Activated CD4-positive, alpha-beta T cell treated with anti-CD3 and anti-CD28 coated beads for 36 hours (primary cell): ENCODE data around the gene BTF3. TPM values are rescaled to one million over a fixed set of nuclear protein-coding genes. Genes with fewer than 3 reads are reported as not detected.

Experiments
- ATAC-seq: fragments of 200-7000 bp; cut with Tn5 transposase; one replicate; pipeline ENCODE4 v1.10.0; 2021; ENCODE audit warnings: mild to moderate bottlenecking, moderate library complexity
- CTCF ChIA-PET: fragments of 350-600 bp; sonication (Branson Sonifier 250); formaldehyde crosslinking; loops from one replicate; lab custom pipeline; 2021; ENCODE audit warnings: antibody characterized with exemption; lab: Charles Lee
- POLR2A ChIA-PET: fragments of 350-600 bp; sonication (Branson Sonifier 250); formaldehyde crosslinking; loops from one replicate; lab custom pipeline; 2021; ENCODE audit warnings: antibody characterized with exemption, inconsistent platforms; lab: Charles Lee
- DNase-seq: peaks from one replicate; pipeline ENCODE4 v3.0.0-alpha.2; 2020
- H3K27ac Mint-ChIP-seq: one replicate; pipeline ENCODE4 v1.8.0; 2021; ENCODE audit warnings: mixed read lengths
- H3K27me3 Mint-ChIP-seq: one replicate; pipeline ENCODE4 v1.8.0; 2021; ENCODE audit warnings: mixed read lengths
- H3K36me3 Mint-ChIP-seq: one replicate; pipeline ENCODE4 v1.8.0; 2021; ENCODE audit warnings: low read depth, mixed read lengths
- H3K4me1 Mint-ChIP-seq: one replicate; pipeline ENCODE4 v1.8.0; 2021; ENCODE audit warnings: mixed read lengths
- H3K4me3 Mint-ChIP-seq: one replicate; pipeline ENCODE4 v1.8.0; 2021; ENCODE audit warnings: mild to moderate bottlenecking, moderate library complexity, mixed read lengths
- H3K9me3 Mint-ChIP-seq: one replicate; pipeline ENCODE4 v1.8.0; 2021; ENCODE audit warnings: low read depth, mixed read lengths
- intact Hi-C, 2 experiments: fragments of 100-400 bp; cut with DNase I in 1 of 2; cut with micrococcal nuclease in 1 of 2; formaldehyde crosslinking; loops; one replicate each; pipeline versions ENCODE4 v1.14.2 to v1.15.1; 2022 to 2024; cut with DNase I, micrococcal nuclease
- total RNA-seq, 2 experiments: library from RNA; stranded (reverse); gene quantifications; one replicate each; pipeline ENCODE4 v1.2.3, GENCODE V29; 2021

BTF3 gene
- total RNA-seq, 2 experiments from 2014 or later = 1,030 to 1,213 TPM

- H3K27ac Mint-ChIP-seq = no peak overlapping the region
- H3K4me1 Mint-ChIP-seq = peaks cover 5% of the 10 kb centered on the region
- DNase-seq (peak; percentile 78), ATAC-seq (peak; percentile 100)
- no peak overlapping the region for H3K4me3 Mint-ChIP-seq
- H3K36me3 Mint-ChIP-seq = no peaks in the 10 kb centered on the region
- no peaks in the 10 kb centered on the region for H3K27me3 Mint-ChIP-seq
- intact Hi-C loops = loop anchor here (1.0 to 10.0 kb wide), 4 partner anchors 17 to 275 kb away; partner anchors contain the start of genes ANKRA2 (in 1 of the 2) and UTP15 (in 1 of the 2)
- ChIA-PET POLR2A (interaction anchor here (1.0 kb wide), 1 partner anchor 22 kb away, joined by 4 read pairs; no protein-coding TSS in a partner anchor), CTCF (interaction anchor here (0.7 to 9.7 kb wide), 13 partner anchors 8 to 71 kb away, joined by 3 to 77 read pairs (median 3); no protein-coding TSS in a partner anchor)
- H3K9me3 Mint-ChIP-seq = no peaks in the 10 kb centered on the region
Observed at GRCh38 chr5:73519531-73520283, 21.5 kb downstream of the BTF3 start.

- CTCF ChIA-PET = interaction anchor here (0.5 to 9.7 kb wide), 5 partner anchors 12 to 697 kb away, joined by 3 to 77 read pairs (median 4); no protein-coding TSS in a partner anchor
- intact Hi-C loops = loop anchor here in 1 of 2 experiments (10.0 kb wide), 1 partner anchor 272 kb away; no protein-coding TSS in a partner anchor
- no peak for ATAC-seq
- Mint-ChIP-seq H3K9me3 (no peaks in the 10 kb centered on the region), H3K27me3 (no peaks in the 10 kb centered on the region), H3K4me1 (peaks cover 5% of the 10 kb centered on the region), H3K4me3 (no peak overlapping the region), H3K27ac (no peak overlapping the region), H3K36me3 (no peaks in the 10 kb centered on the region)
- DNase-seq = no peak
- POLR2A ChIA-PET = no interaction called here
Observed at GRCh38 chr5:73522989-73523388, 24.7 kb downstream of the BTF3 start.

- H3K4me3 Mint-ChIP-seq = no peak overlapping the region
- H3K36me3 Mint-ChIP-seq = no peaks in the 10 kb centered on the region
- CTCF ChIA-PET = interaction anchor here (1.1 kb wide), 1 partner anchor 19 kb away, joined by 3 read pairs; no protein-coding TSS in a partner anchor
- no peaks in the 10 kb centered on the region for H3K27me3 Mint-ChIP-seq
- peaks cover 5% of the 10 kb centered on the region for H3K4me1 Mint-ChIP-seq
- no peak overlapping the region for H3K27ac Mint-ChIP-seq
- intact Hi-C loops = loop anchor here in 1 of 2 experiments (10.0 kb wide), 1 partner anchor 271 kb away; no protein-coding TSS in a partner anchor
- DNase-seq (no peak), ATAC-seq (no peak)
- H3K9me3 Mint-ChIP-seq = no peaks in the 10 kb centered on the region
- POLR2A ChIA-PET = no interaction called here
Observed at GRCh38 chr5:73523861-73524260, 25.6 kb downstream of the BTF3 start.

GRCh38 chr5:73525606-73526203, 27.5 kb downstream of the BTF3 start:
- DNase-seq (no peak), ATAC-seq (no peak)
- Mint-ChIP-seq H3K27ac (no peak overlapping the region), H3K4me3 (no peak overlapping the region), H3K27me3 (peaks cover 2% of the 10 kb centered on the region), H3K36me3 (no peaks in the 10 kb centered on the region), H3K4me1 (no peaks in the 10 kb centered on the region), H3K9me3 (no peaks in the 10 kb centered on the region)
- POLR2A ChIA-PET = no interaction called here
- intact Hi-C loops = loop anchor here in 1 of 2 experiments (10.0 kb wide), 1 partner anchor 269 kb away; no protein-coding TSS in a partner anchor
- CTCF ChIA-PET = interaction anchor here (0.9 to 4.0 kb wide), 3 partner anchors 11 to 38 kb away, joined by 3 to 25 read pairs (median 3); no protein-coding TSS in a partner anchor

GRCh38 chr5:73528248-73528647, 30.0 kb downstream of the BTF3 start:
- DNase-seq = no peak
- Mint-ChIP-seq H3K4me1 (no peaks in the 10 kb centered on the region), H3K36me3 (no peaks in the 10 kb centered on the region), H3K9me3 (no peaks in the 10 kb centered on the region), H3K27me3 (peaks cover 11% of the 10 kb centered on the region), H3K27ac (no peak overlapping the region), H3K4me3 (no peak overlapping the region)
- ChIA-PET CTCF (interaction anchor here (1.6 to 4.0 kb wide), 2 partner anchors 8 to 103 kb away, joined by 3 to 25 read pairs; no protein-coding TSS in a partner anchor), POLR2A (no interaction called here)
- intact Hi-C loops = loop anchor here in 1 of 2 experiments (10.0 kb wide), 1 partner anchor 267 kb away; no protein-coding TSS in a partner anchor
- ATAC-seq = no peak

GRCh38 chr5:73529081-73529480, 30.8 kb downstream of the BTF3 start:
- Mint-ChIP-seq H3K9me3 (no peaks in the 10 kb centered on the region), H3K36me3 (no peaks in the 10 kb centered on the region), H3K27ac (no peak overlapping the region), H3K4me1 (no peaks in the 10 kb centered on the region), H3K4me3 (no peak overlapping the region), H3K27me3 (peaks cover 15% of the 10 kb centered on the region)
- POLR2A ChIA-PET = no interaction called here
- intact Hi-C loops = loop anchor here in 1 of 2 experiments (10.0 kb wide), 1 partner anchor 266 kb away; no protein-coding TSS in a partner anchor
- no peak for DNase-seq
- ATAC-seq = no peak
- CTCF ChIA-PET = interaction anchor here (1.6 to 4.0 kb wide), 2 partner anchors 7 to 104 kb away, joined by 3 to 25 read pairs; no protein-coding TSS in a partner anchor

- no peak for DNase-seq
- intact Hi-C loops = loop anchor here in 1 of 2 experiments (10.0 kb wide), 1 partner anchor 447 kb away; no protein-coding TSS in a partner anchor
- Mint-ChIP-seq H3K4me1 (no peaks in the 10 kb centered on the region), H3K27me3 (peaks cover 16% of the 10 kb centered on the region), H3K36me3 (no peaks in the 10 kb centered on the region), H3K9me3 (no peaks in the 10 kb centered on the region), H3K27ac (no peak overlapping the region), H3K4me3 (no peak overlapping the region)
- POLR2A ChIA-PET = no interaction called here
- no peak for ATAC-seq
- CTCF ChIA-PET = interaction anchor here (0.8 to 2.0 kb wide), 6 partner anchors 11 to 1083 kb away, joined by 3 to 9 read pairs (median 4); partner anchors contain the start of gene BTF3
Observed at GRCh38 chr5:73531356-73531755, 33.1 kb downstream of the BTF3 start.

- intact Hi-C loops = loop anchor here in 1 of 2 experiments (10.0 kb wide), 1 partner anchor 447 kb away; no protein-coding TSS in a partner anchor
Observed at GRCh38 chr5:73532195-73532594, 34.0 kb downstream of the BTF3 start.

GRCh38 chr5:73534011-73534644, 35.9 kb downstream of the BTF3 start:
- Mint-ChIP-seq H3K4me3 (no peak overlapping the region), H3K27me3 (peaks cover 16% of the 10 kb centered on the region), H3K27ac (no peak overlapping the region), H3K9me3 (no peaks in the 10 kb centered on the region), H3K36me3 (no peaks in the 10 kb centered on the region), H3K4me1 (no peaks in the 10 kb centered on the region)
- no peak for DNase-seq
- ChIA-PET CTCF (interaction anchor here (0.9 to 2.3 kb wide), 3 partner anchors 10 to 14 kb away, joined by 3 to 13 read pairs (median 5); no protein-coding TSS in a partner anchor), POLR2A (no interaction called here)
- intact Hi-C loops = loop anchor here in 1 of 2 experiments (10.0 kb wide), 1 partner anchor 449 kb away; no protein-coding TSS in a partner anchor
- ATAC-seq = no peak

More at GRCh38 chr5:73532195-73532594, 34.0 kb downstream of the BTF3 start:
- H3K36me3 Mint-ChIP-seq = no peaks in the 10 kb centered on the region
- no peak overlapping the region for H3K4me3 Mint-ChIP-seq
- no peaks in the 10 kb centered on the region for H3K4me1 Mint-ChIP-seq
- DNase-seq (no peak), ATAC-seq (no peak)
- CTCF ChIA-PET = no interaction called here
- H3K27ac Mint-ChIP-seq = no peak overlapping the region
- no peaks in the 10 kb centered on the region for H3K9me3 Mint-ChIP-seq
- POLR2A ChIA-PET = no interaction called here
- peaks cover 16% of the 10 kb centered on the region for H3K27me3 Mint-ChIP-seq

GRCh38 chr5:73534971-73535370, 36.7 kb downstream of the BTF3 start:
- H3K36me3 Mint-ChIP-seq = no peaks in the 10 kb centered on the region
- ATAC-seq (no peak), DNase-seq (no peak)
- H3K27me3 Mint-ChIP-seq = peaks cover 16% of the 10 kb centered on the region
- ChIA-PET POLR2A (no interaction called here), CTCF (interaction anchor here (0.7 to 4.2 kb wide), 9 partner anchors 8 to 1224 kb away, joined by 3 to 25 read pairs (median 5); no protein-coding TSS in a partner anchor)
- intact Hi-C loops = loop anchor here in 1 of 2 experiments (10.0 kb wide), 1 partner anchor 450 kb away; no protein-coding TSS in a partner anchor
- no peak overlapping the region for H3K4me3 Mint-ChIP-seq
- H3K9me3 Mint-ChIP-seq = no peaks in the 10 kb centered on the region
- no peaks in the 10 kb centered on the region for H3K4me1 Mint-ChIP-seq
- H3K27ac Mint-ChIP-seq = no peak overlapping the region
